ENCODE measurements around the gene CLDN9. TPM values are rescaled to one million over a fixed set of nuclear protein-coding genes. Genes with fewer than 3 reads are reported as not detected.

The CLDN9 gene
- total RNA-seq = 0.05 and 0.36 TPM in 2 replicates
- 0.08 TPM for polyA plus RNA-seq (2012)

GRCh38 chr16:3012828-3013420 lies at the start of gene CLDN9:
CLDN9 (plus strand) TSS chr16:3012923; CDS start chr16:3013363, 440 bp downstream.
- no peak for DNase-seq (ENCODE audit: low read depth)

DNA sequence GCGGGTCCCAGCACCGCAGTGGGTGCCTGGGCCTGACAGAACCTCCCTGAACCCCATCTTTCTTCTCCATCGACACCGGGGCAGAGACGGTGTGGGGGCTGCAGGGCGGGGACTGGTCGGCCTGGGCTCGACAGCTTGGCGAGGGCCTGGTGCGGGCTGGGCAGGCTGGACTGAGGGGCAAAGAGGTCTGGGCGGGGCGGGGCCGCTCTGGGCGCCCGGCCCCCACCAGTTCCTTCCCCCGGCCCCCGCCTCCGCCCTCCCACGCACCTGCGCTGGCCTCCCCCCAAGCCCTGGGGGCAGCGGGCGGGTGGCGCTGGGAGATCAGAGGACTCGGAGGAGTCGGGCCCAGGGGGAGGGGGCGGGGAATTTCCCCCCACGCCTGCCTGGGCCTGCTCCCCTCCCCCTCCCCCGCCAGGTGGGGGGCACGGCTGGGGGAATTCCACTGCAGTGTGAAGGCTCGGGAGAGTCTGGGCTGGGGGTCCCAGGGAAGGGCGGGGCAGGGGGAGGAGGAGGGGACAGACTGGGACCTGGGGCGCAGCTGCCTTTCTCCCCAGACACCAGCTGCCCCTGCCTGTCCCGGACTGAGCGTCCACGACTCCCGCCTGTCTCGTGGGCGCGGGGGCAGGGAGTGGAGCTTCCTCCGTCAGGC lies 49.5 kb upstream of the CLDN9 start:
- peak; percentile 82 for DNase-seq (ENCODE audit: low read depth)

- DNase-seq (ENCODE audit: low read depth) = peak; percentile 60
These were observed 48.8 kb upstream of the CLDN9 start, which contains the start of gene KREMEN2 for GRCh38 chr16:2963723-2964474. KREMEN2 (plus strand) TSS chr16:2964275; CDS start chr16:2964521, 246 bp downstream.

DNA sequence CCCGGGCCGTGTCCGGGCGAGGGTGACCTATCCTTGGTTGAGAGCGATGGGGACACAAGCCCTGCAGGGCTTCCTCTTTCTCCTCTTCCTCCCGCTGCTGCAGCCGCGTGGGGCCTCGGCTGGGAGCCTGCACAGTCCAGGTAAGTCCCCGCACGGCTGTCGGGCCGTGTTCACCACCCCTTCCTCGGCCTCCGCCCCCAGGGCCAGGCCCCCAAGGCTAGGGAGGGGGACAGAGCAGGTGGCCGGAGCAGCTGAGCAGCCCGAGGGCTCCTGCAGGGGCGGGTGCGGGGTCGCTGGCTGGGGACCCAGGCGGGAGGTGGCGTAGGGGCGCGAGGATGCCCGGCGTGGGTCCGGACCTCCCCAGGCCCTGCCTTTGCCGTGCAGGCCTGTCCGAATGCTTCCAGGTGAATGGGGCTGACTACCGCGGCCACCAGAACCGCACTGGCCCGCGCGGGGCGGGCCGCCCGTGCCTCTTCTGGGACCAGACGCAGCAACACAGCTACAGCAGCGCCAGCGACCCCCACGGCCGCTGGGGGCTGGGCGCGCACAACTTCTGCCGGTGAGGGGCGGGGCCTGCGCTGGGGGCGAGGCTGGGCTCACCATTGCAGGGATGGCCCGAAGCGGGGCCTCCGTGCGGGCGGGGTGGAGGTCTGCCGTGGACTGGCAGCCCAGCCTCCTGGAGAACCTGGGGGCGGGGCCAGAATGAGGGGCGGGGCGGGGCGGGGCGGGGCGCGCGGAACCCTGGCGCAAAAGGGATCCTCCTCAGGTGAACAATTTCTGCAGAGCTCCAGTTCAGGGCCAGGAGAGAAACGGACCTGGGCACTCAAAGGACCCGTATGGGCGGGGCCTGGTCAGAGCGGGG lies 48.0 kb upstream of the CLDN9 start:
- no peak for DNase-seq (ENCODE audit: low read depth)

DNA sequence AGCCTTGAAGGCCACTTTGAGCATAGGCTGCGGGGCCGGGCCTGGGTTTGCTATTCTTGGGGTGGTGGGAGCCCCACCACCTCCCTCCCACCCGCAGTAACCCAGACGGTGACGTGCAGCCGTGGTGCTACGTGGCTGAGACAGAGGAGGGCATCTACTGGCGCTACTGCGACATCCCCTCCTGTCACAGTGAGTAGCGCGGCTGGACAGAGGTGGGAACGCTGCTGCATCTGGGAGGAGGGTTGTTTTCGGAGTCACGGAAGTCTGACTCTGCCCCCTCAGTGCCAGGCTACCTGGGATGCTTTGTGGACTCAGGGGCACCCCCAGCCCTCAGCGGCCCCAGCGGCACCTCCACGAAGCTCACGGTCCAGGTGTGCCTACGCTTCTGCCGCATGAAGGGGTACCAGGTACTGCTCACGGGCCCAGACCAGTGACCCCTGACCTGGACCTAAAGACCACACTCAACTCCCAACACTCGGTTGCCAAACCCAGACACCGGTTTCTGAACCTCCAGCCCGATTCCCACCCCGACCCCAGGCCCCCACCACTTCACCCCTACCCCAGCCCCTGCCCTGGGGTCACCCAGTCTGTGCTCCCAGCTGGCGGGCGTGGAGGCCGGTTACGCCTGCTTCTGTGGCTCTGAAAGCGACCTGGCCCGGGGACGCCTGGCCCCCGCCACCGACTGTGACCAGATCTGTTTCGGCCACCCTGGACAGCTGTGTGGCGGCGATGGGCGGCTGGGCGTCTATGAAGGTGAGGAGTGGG lies 46.5 kb upstream of the CLDN9 start:
- DNase-seq (ENCODE audit: low read depth) = no peak

GRCh38 chr16:2966808-2967191 lies 45.9 kb upstream of the CLDN9 start:
- no peak for DNase-seq (ENCODE audit: low read depth)

DNA sequence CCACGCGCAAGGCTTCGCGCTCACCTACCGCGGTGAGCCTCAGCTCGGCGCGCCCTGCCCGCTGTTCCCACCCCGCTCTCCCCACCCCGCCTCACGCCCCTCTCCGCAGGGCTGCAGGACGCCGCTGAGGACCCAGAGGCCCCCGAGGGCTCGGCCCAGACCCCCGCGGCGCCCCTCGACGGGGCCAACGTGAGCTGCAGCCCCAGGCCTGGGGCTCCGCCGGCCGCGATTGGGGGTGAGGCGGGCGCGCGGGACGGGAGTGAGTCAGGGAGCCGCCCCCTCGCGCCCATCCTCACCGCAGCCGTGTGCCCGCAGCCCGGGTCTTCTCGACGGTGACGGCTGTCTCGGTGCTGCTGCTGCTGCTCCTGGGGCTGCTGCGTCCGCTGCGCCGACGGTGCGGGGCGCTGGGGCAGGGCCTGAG lies 45.5 kb upstream of the CLDN9 start:
- no peak for DNase-seq (ENCODE audit: low read depth)

GRCh38 chr16:2967721-2968161 lies 45.0 kb upstream of the CLDN9 start:
- no peak for DNase-seq (ENCODE audit: low read depth)

- DNase-seq (ENCODE audit: low read depth) = no peak
These were observed 44.4 kb upstream of the CLDN9 start for GRCh38 chr16:2968368-2968737.

DNA sequence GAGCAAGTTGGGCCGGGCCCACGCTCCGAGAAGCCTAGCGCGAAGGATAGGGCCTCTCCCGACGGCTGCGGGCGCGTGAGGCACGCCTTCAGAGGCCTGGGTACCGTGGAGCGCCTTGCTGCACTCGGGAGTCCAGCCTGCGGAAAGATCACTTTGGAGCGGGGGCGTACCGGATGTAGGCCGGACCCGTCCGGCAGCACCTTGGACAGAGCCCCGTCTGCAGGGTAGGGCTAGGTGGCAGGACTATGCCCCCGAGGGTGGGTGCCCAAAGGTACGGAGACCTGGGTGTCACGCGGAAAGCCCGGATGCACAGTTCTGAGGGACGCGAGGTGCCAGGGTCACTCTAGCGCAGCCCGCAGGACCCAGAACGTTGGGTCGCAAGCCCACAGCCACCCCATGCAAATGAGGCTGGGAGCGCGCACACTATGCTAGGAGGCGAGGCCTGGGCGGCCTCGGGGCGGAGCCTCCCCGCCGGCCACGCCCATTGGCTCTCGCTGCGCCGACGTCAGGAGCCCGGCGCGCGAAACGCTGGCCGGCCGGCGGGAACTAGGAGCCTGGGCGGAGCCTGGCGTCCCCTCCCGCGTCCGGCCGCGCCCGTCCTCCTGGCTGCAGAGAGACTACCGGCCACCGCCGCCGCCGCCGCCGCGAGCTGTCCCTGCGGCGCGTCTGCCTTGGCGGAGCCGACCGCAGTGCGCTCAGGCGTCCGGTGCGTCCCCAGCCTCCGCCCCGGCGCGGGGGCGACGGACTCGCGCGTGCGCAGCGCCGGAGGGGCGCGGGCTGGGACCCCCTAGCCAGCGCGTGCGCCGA lies 43.8 kb upstream of the CLDN9 start, which contains the start of gene PAQR4:
Gene PAQR4 (plus strand): TSS at position 611 of the 807 bp plus-strand sequence. CDS start 327 bp downstream, outside the sequence.
- peak; percentile 86 for DNase-seq (ENCODE audit: low read depth)

- DNase-seq (ENCODE audit: low read depth) = peak; percentile 65
These were observed 42.9 kb upstream of the CLDN9 start for GRCh38 chr16:2969545-2970521.

- no peak for DNase-seq (ENCODE audit: low read depth)
These were observed 42.2 kb upstream of the CLDN9 start for GRCh38 chr16:2970563-2970962.

- no peak for DNase-seq (ENCODE audit: low read depth)
These were observed 41.4 kb upstream of the CLDN9 start for GRCh38 chr16:2971134-2971984.

GRCh38 chr16:2971985-2972784 lies 40.5 kb upstream of the CLDN9 start:
- DNase-seq (ENCODE audit: low read depth) = peak; percentile 84

GRCh38 chr16:2973093-2973492 lies 39.6 kb upstream of the CLDN9 start:
- DNase-seq (ENCODE audit: low read depth) = no peak

- DNase-seq (ENCODE audit: low read depth) = no peak
These were observed 39.0 kb upstream of the CLDN9 start for GRCh38 chr16:2973605-2974318.
